Neural cell (in vitro differentiated cells): ENCODE results near the gene HSDL2. TPM values are rescaled to one million over a fixed set of nuclear protein-coding genes. Genes with fewer than 3 reads are reported as not detected.
A peak's percentile ranks its signal among the peaks of the same experiment; 100 is the strongest.

Experiments
- H2AFZ ChIP-seq: fragments of 200-600, 300-800 bp; sonication (generic), shearing (Covaris generic); 2 replicates; pipeline ENCODE4 v1.6.0; 2014; ENCODE audit warnings: low read depth, mild to moderate bottlenecking, antibody characterized with exemption, low read length, moderate library complexity
- H3F3A ChIP-seq: fragments of 200-600 bp; shearing (Covaris generic); 2 replicates; pipeline ENCODE4 v1.6.1; 2016; ENCODE audit warnings: mild to moderate bottlenecking, moderate library complexity, mixed read lengths, antibody characterized with exemption, low read length; ENCODE audit not compliant: insufficient read depth, poor library complexity, severe bottlenecking
- H3K27ac ChIP-seq: fragments of 200-600, 300-800 bp; sonication (generic), shearing (Covaris generic); 2 replicates; pipeline ENCODE4 v1.5.1; 2014; ENCODE audit warnings: mild to moderate bottlenecking, low read length, moderate library complexity
- H3K27me3 ChIP-seq: fragments of 300-800, 200-600 bp; sonication (generic), shearing (Covaris generic); 2 replicates; pipeline ENCODE4 v1.6.0; 2014; ENCODE audit warnings: mild to moderate bottlenecking, low read depth, low read length, moderate library complexity; ENCODE audit not compliant: insufficient read depth
- H3K36me3 ChIP-seq: fragments of 300-800, 200-600 bp; sonication (generic), shearing (Covaris generic); 2 replicates; pipeline ENCODE4 v1.5.1; 2014; ENCODE audit warnings: mild to moderate bottlenecking, antibody characterized with exemption, low read length, moderate library complexity; ENCODE audit not compliant: insufficient read depth
- H3K4me2 ChIP-seq: fragments of 300-800, 200-600 bp; sonication (generic), shearing (Covaris generic); 2 replicates; pipeline ENCODE4 v1.6.0; 2014; ENCODE audit warnings: mild to moderate bottlenecking, low read length
- H3K4me3 ChIP-seq: fragments of 300-800, 200-600 bp; sonication (generic), shearing (Covaris generic); 2 replicates; pipeline ENCODE4 v1.5.1; 2014; ENCODE audit warnings: mild to moderate bottlenecking, low read length, moderate library complexity
- H3K79me2 ChIP-seq: fragments of 200-600 bp; shearing (Covaris generic); replicated peaks from 2 replicates; pipeline ENCODE4 v1.6.0; 2014; ENCODE audit warnings: mild to moderate bottlenecking, low read length, moderate library complexity; ENCODE audit not compliant: insufficient read depth
- H3K9ac ChIP-seq: fragments of 300-800, 200-600 bp; sonication (generic), shearing (Covaris generic); 2 replicates; pipeline ENCODE4 v1.6.1; 2016; ENCODE audit warnings: mild to moderate bottlenecking, low read length, mixed read lengths
- H3K9me2 ChIP-seq: fragments of 200-600 bp; shearing (Covaris generic); 2 replicates; pipeline ENCODE4 v1.6.1; 2016; ENCODE audit warnings: mild to moderate bottlenecking, low read length, mixed read lengths; ENCODE audit not compliant: insufficient read depth
- H3K9me3 ChIP-seq: fragments of 200-600, 300-800 bp; sonication (generic), shearing (Covaris generic); 2 replicates; pipeline ENCODE4 v1.6.1; 2016; ENCODE audit warnings: mild to moderate bottlenecking, mixed run types, low read length, moderate library complexity, mixed read lengths
- H4K20me1 ChIP-seq: fragments of 200-600 bp; shearing (Covaris generic); 2 replicates; pipeline ENCODE4 v1.6.1; 2016; ENCODE audit warnings: mild to moderate bottlenecking, mixed run types; ENCODE audit not compliant: insufficient read depth
- EP300 ChIP-seq: fragments of 450-650 bp; conservative IDR thresholded peaks from 2 replicates; pipeline ENCODE4 v1.6.1; 2014; ENCODE audit warnings: antibody characterized with exemption, mild to moderate bottlenecking, moderate library complexity; ENCODE audit not compliant: poor library complexity, severe bottlenecking
- POLR2AphosphoS5 ChIP-seq: IDR thresholded peaks from 2 replicates; pipeline ENCODE4 v1.6.1; 2012
- RAD21 ChIP-seq: fragments of 450-650 bp; conservative IDR thresholded peaks from 2 replicates; pipeline ENCODE4 v1.6.1; 2014; ENCODE audit warnings: antibody characterized with exemption, mild to moderate bottlenecking, moderate library complexity
- SMC3 ChIP-seq: fragments of 450-650 bp; conservative IDR thresholded peaks from 2 replicates; pipeline ENCODE4 v1.6.1; 2014; ENCODE audit warnings: antibody characterized with exemption, mild to moderate bottlenecking, moderate library complexity; ENCODE audit not compliant: poor library complexity
- polyA plus RNA-seq: library from polyadenylated mRNA; depleted of rRNA; stranded (reverse); fragments of >200 nt; gene quantifications from 2 replicates; pipeline ENCODE4 v1.2.3, GENCODE V29; 2014
- TF ChIP-seq, protein P1 (sequence below): IDR thresholded peaks from 2 replicates; pipeline ENCODE4 v1.6.1; 2012; ENCODE audit warnings: borderline replicate concordance
- TF ChIP-seq, protein P2 (sequence below): fragments of 450-650 bp; IDR thresholded peaks from 2 replicates; pipeline ENCODE4 v1.5.1; 2014; ENCODE audit warnings: antibody characterized with exemption, mild to moderate bottlenecking, moderate library complexity; ENCODE audit not compliant: poor library complexity, severe bottlenecking

The HSDL2 gene
- polyA plus RNA-seq, 1 donor from 2014 or later: 9.0 TPM

DNA sequence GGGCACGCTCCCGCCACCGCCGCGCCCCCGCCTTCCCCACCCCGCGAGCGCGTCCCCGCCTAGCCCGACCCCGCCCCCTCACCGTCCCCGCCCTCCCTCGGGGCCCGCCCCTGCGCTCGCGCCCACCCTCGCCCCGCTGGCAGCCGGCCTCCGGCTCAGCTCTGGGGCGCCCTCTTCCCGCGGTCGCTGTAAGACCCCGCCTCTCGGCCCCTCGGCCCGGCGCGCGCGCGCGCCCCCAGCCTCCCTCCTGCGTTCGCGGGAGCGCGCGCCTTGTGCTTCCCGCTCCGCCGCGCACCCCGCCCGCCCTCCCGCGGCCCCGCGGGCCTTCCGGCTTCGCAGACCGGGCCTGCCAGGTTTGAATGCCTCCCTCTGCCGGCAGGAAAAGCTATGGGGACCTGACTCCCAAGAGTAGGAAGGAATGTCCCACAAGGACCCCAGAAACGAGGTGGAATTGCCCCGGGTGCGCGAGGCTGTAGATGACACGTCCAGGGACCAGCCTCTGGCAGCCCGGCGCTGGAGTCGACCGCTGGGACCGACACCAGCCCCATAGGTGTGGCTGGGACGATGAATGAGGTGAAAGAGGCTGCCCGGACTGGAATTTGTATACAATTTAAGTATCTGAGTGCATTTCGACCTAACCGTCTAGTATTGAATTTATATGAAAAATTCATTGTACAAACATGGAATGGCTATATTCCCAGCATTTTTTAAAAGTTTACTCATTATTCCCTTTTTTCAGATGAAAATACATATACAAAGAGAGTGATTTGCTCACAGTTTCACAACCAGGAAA, 46.1 kb upstream of the HSDL2 start:
- Histone ChIP-seq H3K9me3 (no peaks in the 10 kb centered on the region), H3K36me3 (no peaks in the 10 kb centered on the region), H3K9me2 (no peaks in the 10 kb centered on the region), H3K4me3 (peak overlapping the region; percentile 97), H3K27me3 (no peaks in the 10 kb centered on the region), H4K20me1 (no peaks in the 10 kb centered on the region), H2AFZ (peak overlapping the region; percentile 41), H3K4me2 (peak overlapping the region; percentile 19), H3K79me2 (peaks cover 40% of the 10 kb centered on the region), H3K27ac (peak overlapping the region; percentile 90), H3F3A (no peaks in the 10 kb centered on the region), H3K9ac (peak overlapping the region; percentile 88)
- TF ChIP-seq, protein P1, sequence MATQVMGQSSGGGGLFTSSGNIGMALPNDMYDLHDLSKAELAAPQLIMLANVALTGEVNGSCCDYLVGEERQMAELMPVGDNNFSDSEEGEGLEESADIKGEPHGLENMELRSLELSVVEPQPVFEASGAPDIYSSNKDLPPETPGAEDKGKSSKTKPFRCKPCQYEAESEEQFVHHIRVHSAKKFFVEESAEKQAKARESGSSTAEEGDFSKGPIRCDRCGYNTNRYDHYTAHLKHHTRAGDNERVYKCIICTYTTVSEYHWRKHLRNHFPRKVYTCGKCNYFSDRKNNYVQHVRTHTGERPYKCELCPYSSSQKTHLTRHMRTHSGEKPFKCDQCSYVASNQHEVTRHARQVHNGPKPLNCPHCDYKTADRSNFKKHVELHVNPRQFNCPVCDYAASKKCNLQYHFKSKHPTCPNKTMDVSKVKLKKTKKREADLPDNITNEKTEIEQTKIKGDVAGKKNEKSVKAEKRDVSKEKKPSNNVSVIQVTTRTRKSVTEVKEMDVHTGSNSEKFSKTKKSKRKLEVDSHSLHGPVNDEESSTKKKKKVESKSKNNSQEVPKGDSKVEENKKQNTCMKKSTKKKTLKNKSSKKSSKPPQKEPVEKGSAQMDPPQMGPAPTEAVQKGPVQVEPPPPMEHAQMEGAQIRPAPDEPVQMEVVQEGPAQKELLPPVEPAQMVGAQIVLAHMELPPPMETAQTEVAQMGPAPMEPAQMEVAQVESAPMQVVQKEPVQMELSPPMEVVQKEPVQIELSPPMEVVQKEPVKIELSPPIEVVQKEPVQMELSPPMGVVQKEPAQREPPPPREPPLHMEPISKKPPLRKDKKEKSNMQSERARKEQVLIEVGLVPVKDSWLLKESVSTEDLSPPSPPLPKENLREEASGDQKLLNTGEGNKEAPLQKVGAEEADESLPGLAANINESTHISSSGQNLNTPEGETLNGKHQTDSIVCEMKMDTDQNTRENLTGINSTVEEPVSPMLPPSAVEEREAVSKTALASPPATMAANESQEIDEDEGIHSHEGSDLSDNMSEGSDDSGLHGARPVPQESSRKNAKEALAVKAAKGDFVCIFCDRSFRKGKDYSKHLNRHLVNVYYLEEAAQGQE: no peak
- TF ChIP-seq, protein P2, sequence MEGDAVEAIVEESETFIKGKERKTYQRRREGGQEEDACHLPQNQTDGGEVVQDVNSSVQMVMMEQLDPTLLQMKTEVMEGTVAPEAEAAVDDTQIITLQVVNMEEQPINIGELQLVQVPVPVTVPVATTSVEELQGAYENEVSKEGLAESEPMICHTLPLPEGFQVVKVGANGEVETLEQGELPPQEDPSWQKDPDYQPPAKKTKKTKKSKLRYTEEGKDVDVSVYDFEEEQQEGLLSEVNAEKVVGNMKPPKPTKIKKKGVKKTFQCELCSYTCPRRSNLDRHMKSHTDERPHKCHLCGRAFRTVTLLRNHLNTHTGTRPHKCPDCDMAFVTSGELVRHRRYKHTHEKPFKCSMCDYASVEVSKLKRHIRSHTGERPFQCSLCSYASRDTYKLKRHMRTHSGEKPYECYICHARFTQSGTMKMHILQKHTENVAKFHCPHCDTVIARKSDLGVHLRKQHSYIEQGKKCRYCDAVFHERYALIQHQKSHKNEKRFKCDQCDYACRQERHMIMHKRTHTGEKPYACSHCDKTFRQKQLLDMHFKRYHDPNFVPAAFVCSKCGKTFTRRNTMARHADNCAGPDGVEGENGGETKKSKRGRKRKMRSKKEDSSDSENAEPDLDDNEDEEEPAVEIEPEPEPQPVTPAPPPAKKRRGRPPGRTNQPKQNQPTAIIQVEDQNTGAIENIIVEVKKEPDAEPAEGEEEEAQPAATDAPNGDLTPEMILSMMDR: peak; percentile 74
- TF ChIP-seq RAD21: peak; percentile 54
- peak; percentile 75 for TF ChIP-seq SMC3

DNA sequence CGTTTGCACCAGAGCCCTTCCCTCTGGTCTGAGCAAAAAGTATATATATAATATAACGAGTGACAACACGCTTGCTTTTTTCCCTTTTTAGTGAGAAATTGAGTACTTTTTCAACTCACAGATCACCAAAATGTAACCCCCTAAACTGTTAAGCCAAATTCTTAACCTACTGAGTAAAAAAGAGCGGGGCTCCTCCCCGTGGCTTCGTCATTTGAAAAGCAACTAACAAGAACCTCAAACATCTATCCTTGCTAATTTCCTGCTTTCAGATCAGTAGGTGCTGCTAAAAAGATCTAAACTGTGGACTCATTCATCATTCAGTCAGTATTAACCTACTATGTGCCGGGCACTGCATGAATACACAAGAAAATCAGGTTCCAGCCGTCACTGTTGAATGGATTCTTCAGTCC, 45.5 kb upstream of the HSDL2 start:
- H3K9me2 ChIP-seq: no peaks in the 10 kb centered on the region
- H3K79me2 ChIP-seq: peaks cover 34% of the 10 kb centered on the region
- no peaks in the 10 kb centered on the region for H3K36me3 ChIP-seq
- TF ChIP-seq, protein P1: no peak
- TF ChIP-seq EP300 (no peak), SMC3 (no peak), POLR2AphosphoS5 (no peak)
- H3F3A ChIP-seq: no peaks in the 10 kb centered on the region
- H2AFZ ChIP-seq: peak overlapping the region; percentile 41
- no peaks in the 10 kb centered on the region for H3K9me3 ChIP-seq
- H3K9ac ChIP-seq: no peak overlapping the region
- H3K27ac ChIP-seq: peak overlapping the region; percentile 76
- H3K27me3 ChIP-seq: no peaks in the 10 kb centered on the region
- peak overlapping the region; percentile 19 for H3K4me2 ChIP-seq
- no peaks in the 10 kb centered on the region for H4K20me1 ChIP-seq
- H3K4me3 ChIP-seq: peak overlapping the region; percentile 69
